Esophagus squamous epithelium (tissue), 4 donors: Measurements from ENCODE around the gene PPP2R1B.

Source experiments
- POLR2A ChIP-seq, 4 donors: fragments of 450-650 bp; IDR thresholded peaks; one replicate each; pipeline ENCODE4 v1.6.1; 2017; ENCODE audit warnings: antibody characterized with exemption in 4 of 4, mild to moderate bottlenecking in 4 of 4, moderate library complexity in 3 of 4
- TF ChIP-seq, protein P1 (sequence below), 6 experiments: fragments of 450-650 bp in 4 of 6; fragments of 200-600 bp in 2 of 6; sonication (generic) in 2 of 6; IDR thresholded peaks; one replicate each; pipeline ENCODE4 v1.5.1; 2016 to 2019; ENCODE audit warnings: antibody characterized with exemption in 6 of 6, mild to moderate bottlenecking in 4 of 6, moderate library complexity in 4 of 6

DNA sequence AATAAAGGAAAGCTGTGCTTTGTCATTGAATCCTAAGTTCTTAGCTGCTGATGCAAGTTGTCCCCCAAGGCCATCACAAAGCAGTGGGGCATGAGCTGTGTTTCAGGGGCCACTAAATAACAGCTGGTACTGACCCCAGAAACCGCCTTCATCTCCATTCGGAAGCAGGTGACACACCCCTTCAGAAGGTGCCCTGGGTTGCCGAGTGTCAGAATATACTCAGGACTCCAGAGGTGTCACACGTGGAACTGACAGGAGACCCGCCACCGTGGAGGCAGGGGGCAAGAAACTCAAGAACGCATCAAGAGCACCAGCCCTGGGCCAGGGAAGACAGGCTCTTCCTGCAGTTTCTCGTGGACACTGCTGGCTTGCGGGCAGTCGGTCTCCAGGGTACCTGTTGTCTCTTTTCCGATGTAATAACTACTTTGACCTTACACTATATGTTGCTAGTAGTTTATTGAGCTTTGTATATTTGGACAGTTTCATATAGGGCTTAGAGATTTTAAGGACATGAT lies 41.5 kb downstream of the PPP2R1B start:
- TF ChIP-seq, protein P1, sequence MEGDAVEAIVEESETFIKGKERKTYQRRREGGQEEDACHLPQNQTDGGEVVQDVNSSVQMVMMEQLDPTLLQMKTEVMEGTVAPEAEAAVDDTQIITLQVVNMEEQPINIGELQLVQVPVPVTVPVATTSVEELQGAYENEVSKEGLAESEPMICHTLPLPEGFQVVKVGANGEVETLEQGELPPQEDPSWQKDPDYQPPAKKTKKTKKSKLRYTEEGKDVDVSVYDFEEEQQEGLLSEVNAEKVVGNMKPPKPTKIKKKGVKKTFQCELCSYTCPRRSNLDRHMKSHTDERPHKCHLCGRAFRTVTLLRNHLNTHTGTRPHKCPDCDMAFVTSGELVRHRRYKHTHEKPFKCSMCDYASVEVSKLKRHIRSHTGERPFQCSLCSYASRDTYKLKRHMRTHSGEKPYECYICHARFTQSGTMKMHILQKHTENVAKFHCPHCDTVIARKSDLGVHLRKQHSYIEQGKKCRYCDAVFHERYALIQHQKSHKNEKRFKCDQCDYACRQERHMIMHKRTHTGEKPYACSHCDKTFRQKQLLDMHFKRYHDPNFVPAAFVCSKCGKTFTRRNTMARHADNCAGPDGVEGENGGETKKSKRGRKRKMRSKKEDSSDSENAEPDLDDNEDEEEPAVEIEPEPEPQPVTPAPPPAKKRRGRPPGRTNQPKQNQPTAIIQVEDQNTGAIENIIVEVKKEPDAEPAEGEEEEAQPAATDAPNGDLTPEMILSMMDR (IDR thresholded peaks at IDR 0.05), result no peak
- no peak for TF ChIP-seq POLR2A (IDR thresholded peaks at IDR 0.05)
